HG03280 (cell line): Measurements from ENCODE around the gene AOC3.
"Not testable (repeated sequence)": the region's sequence is repeated elsewhere in the genome, so short reads cannot be mapped to it uniquely, and the experiment has no call there.

ENCODE experiments used
- ATAC-seq: cut with Tn5 transposase; IDR thresholded peaks from one replicate; pipeline ENCODE4 v1.9.1; 2021; ENCODE audit warnings: mild to moderate bottlenecking, moderate library complexity; ENCODE audit not compliant: unreplicated experiment

The AOC3 gene

GRCh38 chr17:42844271-42844670 lies 6.7 kb upstream of the AOC3 start, which contains the start of gene AOC2:
Gene AOC2, plus strand, starts transcription at chr17:42844580. Its CDS starts 47 bp downstream, at chr17:42844627.
- no peak for ATAC-seq

GRCh38 chr17:42844761-42845555 lies 6.0 kb upstream of the AOC3 start:
- no peak for ATAC-seq

- ATAC-seq: no peak
Observed at GRCh38 chr17:42845556-42845917, 5.5 kb upstream of the AOC3 start.

GRCh38 chr17:42845918-42846593 lies 4.9 kb upstream of the AOC3 start:
- ATAC-seq: no peak

DNA sequence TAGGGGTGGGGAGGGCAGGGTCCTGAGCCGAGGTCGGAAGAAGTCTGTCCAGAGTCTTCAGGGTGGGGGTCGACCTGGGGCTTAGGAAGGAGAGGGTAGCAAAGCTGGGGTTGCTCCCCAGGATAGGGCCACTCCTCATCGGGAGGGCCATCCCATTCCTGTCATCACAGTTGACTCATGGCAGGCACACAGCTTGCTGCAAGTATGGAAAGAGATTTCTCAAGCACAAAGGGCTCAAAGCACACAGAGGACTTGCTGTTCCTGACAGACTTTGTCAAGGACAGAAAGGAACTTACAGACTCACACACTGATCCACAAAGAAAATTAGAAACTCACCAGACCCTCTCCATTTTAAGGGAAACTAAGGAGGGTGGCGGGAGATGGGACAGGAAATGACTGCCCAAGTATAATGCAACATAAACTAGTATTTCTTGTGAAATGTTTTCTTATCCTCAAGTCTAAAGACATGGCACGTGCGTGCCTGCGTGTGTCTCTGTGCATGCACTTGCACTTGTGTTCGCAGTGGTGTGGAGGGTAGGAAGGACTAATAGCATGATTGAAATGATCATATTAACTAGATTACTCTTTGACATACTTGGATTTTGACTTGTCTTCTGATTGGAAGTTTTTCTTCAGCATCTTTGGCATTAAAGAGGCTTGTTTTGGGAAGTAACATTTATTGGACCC lies 4.3 kb upstream of the AOC3 start:
- ATAC-seq: no peak

DNA sequence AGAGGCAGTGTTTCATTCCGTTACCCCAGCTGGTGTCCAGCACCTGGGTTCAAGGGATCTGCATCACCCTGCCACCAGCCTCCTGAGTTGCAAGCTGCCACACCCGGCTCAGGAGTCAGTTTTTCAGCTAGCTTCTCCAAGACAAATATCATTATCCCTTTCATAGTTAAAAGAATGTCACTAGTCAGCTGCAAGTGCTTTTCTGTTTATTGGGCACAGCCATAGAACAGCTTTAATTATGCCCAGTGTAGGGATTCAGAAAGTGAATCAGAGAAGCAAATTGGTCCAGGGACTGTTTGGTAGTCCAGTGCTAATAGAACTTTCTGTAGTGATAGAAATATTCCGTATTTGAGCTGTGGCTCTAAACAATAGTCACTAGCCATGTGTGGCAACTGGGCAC lies 2.9 kb upstream of the AOC3 start:
- ATAC-seq: no peak

DNA sequence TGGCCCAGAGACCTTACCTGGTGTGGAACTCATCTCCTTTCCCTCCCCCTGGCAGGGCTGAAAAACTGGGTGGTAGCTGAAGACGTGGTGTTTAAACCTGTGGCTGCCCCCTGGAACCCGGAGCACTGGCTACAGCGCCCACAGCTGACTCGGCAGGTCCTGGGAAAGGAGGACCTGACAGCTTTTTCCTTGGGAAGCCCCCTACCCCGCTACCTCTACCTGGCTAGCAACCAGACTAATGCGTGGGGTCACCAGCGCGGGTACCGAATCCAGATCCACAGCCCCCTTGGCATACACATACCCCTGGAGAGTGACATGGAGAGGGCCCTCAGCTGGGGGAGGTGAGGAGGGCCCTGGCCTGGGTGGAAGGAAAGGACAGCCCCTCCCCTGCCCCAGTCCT lies 2.0 kb upstream of the AOC3 start:
- no peak for ATAC-seq

- no peak for ATAC-seq
Observed at GRCh38 chr17:42849451-42850181, 1.4 kb upstream of the AOC3 start.

DNA sequence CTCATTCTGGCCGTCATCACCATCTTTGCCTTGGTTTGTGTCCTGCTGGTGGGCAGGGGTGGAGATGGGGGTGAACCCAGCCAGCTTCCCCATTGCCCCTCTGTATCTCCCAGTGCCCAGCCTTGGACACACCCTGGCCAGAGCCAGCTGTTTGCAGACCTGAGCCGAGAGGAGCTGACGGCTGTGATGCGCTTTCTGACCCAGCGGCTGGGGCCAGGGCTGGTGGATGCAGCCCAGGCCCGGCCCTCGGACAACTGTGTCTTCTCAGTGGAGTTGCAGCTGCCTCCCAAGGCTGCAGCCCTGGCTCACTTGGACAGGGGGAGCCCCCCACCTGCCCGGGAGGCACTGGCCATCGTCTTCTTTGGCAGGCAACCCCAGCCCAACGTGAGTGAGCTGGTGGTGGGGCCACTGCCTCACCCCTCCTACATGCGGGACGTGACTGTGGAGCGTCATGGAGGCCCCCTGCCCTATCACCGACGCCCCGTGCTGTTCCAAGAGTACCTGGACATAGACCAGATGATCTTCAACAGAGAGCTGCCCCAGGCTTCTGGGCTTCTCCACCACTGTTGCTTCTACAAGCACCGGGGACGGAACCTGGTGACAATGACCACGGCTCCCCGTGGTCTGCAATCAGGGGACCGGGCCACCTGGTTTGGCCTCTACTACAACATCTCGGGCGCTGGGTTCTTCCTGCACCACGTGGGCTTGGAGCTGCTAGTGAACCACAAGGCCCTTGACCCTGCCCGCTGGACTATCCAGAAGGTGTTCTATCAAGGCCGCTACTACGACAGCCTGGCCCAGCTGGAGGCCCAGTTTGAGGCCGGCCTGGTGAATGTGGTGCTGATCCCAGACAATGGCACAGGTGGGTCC lies 607 bp downstream of the AOC3 start:
- ATAC-seq: not testable (repeated sequence)

GRCh38 chr17:42852351-42852750 lies 1.4 kb downstream of the AOC3 start:
- ATAC-seq: no peak

GRCh38 chr17:42853004-42853403 lies 2.0 kb downstream of the AOC3 start:
- ATAC-seq: no peak

DNA sequence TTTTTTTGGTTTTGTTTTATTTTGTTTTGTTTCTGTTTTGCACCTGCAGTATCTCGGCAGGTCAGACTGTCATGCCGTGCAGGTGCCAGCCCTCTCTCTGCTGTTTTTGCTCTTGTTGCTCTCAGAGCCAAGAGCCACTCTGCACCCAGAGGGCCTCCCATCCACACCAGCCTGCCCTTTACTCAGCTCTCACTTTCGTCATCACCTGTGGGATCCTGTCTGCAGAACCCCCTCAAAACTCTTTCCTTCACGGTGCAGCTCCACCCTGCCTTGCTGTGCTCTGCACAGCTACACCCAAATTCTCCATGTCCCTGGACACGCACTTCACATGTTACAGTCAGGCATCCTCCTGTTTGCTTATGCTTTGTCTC lies 2.6 kb downstream of the AOC3 start:
- no peak for ATAC-seq

GRCh38 chr17:42853968-42854790 lies 3.2 kb downstream of the AOC3 start:
- ATAC-seq: no peak

DNA sequence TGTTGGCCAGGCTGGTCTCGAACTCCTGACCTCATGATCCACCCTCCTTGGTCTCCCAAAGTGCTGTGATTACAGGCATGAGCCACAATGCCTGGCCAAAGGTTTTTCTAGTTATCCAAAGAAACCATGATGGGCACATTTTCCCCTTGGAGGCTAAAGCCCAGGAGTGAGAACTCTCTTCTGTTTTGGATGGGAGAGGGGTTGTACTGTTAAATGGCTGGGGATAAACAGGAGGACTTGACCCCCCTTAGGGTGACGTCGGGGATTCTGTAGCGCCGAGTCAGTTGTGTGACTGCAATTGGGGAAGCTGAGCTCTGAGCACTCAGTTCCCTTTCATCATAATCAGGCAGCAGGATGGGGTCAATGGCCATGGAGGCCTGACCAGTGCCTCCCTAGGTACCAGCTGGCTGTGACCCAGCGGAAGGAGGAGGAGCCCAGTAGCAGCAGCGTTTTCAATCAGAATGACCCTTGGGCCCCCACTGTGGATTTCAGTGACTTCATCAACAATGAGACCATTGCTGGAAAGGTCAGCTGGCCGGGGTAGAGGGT lies 4.1 kb downstream of the AOC3 start:
- ATAC-seq: no peak

DNA sequence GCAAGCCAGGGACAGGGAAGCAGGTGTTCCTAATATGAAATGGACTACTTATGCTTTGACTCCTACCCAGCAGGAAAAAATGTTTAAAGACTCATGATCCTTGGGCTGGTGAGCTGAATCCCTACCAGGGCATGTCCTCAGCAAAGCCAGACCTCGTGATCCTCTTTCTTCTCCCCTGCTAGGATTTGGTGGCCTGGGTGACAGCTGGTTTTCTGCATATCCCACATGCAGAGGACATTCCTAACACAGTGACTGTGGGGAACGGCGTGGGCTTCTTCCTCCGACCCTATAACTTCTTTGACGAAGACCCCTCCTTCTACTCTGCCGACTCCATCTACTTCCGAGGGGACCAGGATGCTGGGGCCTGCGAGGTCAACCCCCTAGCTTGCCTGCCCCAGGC lies 5.1 kb downstream of the AOC3 start:
- ATAC-seq: not testable (repeated sequence)

DNA sequence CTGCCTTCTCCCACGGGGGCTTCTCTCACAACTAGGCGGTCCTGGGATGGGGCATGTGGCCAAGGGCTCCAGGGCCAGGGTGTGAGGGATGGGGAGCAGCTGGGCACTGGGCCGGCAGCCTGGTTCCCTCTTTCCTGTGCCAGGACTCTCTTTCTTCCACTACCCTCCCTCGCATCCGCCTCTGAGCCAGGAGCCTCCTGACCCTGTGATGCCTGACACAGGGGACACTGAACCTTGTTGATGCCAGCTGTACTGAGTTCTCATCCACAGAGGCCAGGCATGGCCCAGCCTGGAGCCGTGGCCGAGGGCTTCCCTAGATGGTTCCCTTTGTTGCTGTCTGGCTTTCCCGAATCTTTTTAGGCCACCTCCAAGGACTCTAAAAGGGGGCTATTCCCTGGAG lies 5.5 kb downstream of the AOC3 start:
- ATAC-seq: not testable (repeated sequence)

DNA sequence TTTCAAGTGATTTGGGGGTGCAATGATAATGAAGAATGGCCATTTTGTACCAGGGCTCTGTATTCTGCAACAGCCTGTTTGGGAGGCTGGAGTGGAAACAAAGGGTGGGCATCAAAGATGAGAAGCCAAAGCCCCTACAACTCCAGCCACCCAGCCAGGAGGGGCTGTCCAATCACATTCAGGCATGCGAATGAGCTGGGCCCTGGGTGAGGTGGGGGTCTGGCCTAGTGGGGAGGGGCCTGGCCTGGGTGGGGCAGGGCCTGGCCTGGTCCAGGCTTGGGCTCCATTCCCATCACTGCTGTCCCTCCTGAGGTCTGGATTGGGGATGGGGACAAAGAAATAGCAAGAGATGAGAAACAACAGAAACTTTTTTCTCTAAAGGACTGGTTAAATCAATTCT lies 6.4 kb downstream of the AOC3 start:
- ATAC-seq: no peak

DNA sequence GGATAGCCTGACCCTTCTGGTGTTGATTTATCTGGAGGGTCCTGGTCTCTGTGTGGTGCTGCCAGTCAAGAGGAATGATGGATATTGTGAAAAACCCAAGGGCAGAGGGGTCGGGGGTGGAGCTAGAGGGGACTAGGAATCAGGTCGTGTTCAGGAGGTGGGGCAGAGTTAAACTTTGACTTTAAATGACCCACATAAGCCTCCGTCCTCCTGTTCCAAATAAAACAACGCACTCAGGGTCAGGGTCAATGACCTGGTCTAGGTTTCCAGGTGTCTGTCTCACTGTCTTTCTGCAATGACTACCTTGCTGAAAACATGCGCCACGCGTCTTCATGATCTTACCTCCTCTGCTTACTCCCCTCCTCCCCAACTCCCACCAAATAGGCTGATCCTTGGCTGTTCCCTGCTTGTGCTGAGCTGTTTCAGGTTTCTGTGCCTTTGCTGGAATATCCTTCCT lies 14.7 kb downstream of the AOC3 start:
- no peak for ATAC-seq

GRCh38 chr17:42866216-42866615 lies 15.2 kb downstream of the AOC3 start:
- ATAC-seq: no peak
